ENCODE results near the gene ZBTB16. TPM values are rescaled to one million over a fixed set of nuclear protein-coding genes. Genes with fewer than 3 reads are reported as not detected.

Gene ZBTB16
- total and polyA plus RNA-seq, 4 donors = 21.4 to 224 (median 102) TPM

- Histone ChIP-seq H3K36me3 (ENCODE audit: control insufficient read depth in 4 of 4, insufficient read depth in 4 of 4, low read length in 4 of 4) (no peaks in the 10 kb centered on the region), H3K27me3 (ENCODE audit: control insufficient read depth in 3 of 3, insufficient read depth in 3 of 3, low read length in 2 of 3) (no peaks in the 10 kb centered on the region), H3K9ac (ENCODE audit: insufficient read depth in 1 of 2, low read length in 2 of 2) (peak overlapping the region in 1 of 2 donors; percentile 38), H3K4me1 (ENCODE audit: control insufficient read depth in 5 of 5, insufficient read depth in 5 of 5, low read length in 5 of 5) (peaks cover 0 to 10% (median 3%) of the 10 kb centered on the region in 5 donors), H3K4me3 (no peak overlapping the region), H3K9me3 (ENCODE audit: control insufficient read depth in 4 of 4, insufficient read depth in 3 of 4, low read length in 3 of 4) (no peaks in the 10 kb centered on the region), H3K27ac (ENCODE audit: low read depth in 1 of 2, low read length in 1 of 2) (peak overlapping the region; percentile 21 to 74)
- 6 to 7% methylated on average over 36 to 37 of the region's 37 CpGs for WGBS, 2 donors
- ATAC-seq (ENCODE audit: insufficient read depth, low FRiP score) (peak; percentile 95), DNase-seq (peak; percentile 72 to 81 (median 75))
- peak; percentile 68 for TF ChIP-seq CTCF (IDR thresholded peaks at IDR 0.05; ENCODE audit: control extremely low read depth, extremely low read depth)
These were observed 23.2 kb upstream of the ZBTB16 start for GRCh38 chr11:114036147-114036811.

GRCh38 chr11:114036958-114037357 lies 22.6 kb upstream of the ZBTB16 start:
- Histone ChIP-seq H3K4me1 (ENCODE audit: control insufficient read depth in 5 of 5, insufficient read depth in 5 of 5, low read length in 5 of 5) (peaks cover 0 to 10% (median 3%) of the 10 kb centered on the region in 5 donors), H3K9me3 (ENCODE audit: control insufficient read depth in 4 of 4, insufficient read depth in 3 of 4, low read length in 3 of 4) (no peaks in the 10 kb centered on the region), H3K9ac (ENCODE audit: insufficient read depth in 1 of 2, low read length in 2 of 2) (no peak overlapping the region), H3K36me3 (ENCODE audit: control insufficient read depth in 4 of 4, insufficient read depth in 4 of 4, low read length in 4 of 4) (no peaks in the 10 kb centered on the region), H3K27me3 (ENCODE audit: control insufficient read depth in 3 of 3, insufficient read depth in 3 of 3, low read length in 2 of 3) (no peaks in the 10 kb centered on the region), H3K27ac (ENCODE audit: low read depth in 1 of 2, low read length in 1 of 2) (no peak overlapping the region), H3K4me3 (no peak overlapping the region)
- no peak for TF ChIP-seq CTCF (IDR thresholded peaks at IDR 0.05; ENCODE audit: control extremely low read depth, extremely low read depth)
- 91 to 96% methylated on average over 3 of the region's 3 CpGs for WGBS, 2 donors
- ATAC-seq (ENCODE audit: insufficient read depth, low FRiP score) (no peak), DNase-seq (no peak)

- TF ChIP-seq CTCF (IDR thresholded peaks at IDR 0.05; ENCODE audit: control extremely low read depth, extremely low read depth) = no peak
- H3K27ac ChIP-seq (ENCODE audit: low read depth in 1 of 2, low read length in 1 of 2) = no peak overlapping the region
- no peak overlapping the region for H3K4me3 ChIP-seq
- no peak for DNase-seq
- no peak for ATAC-seq (ENCODE audit: insufficient read depth, low FRiP score)
- no peaks in the 10 kb centered on the region for H3K36me3 ChIP-seq (ENCODE audit: control insufficient read depth in 4 of 4, insufficient read depth in 4 of 4, low read length in 4 of 4)
- no peak overlapping the region for H3K9ac ChIP-seq (ENCODE audit: insufficient read depth in 1 of 2, low read length in 2 of 2)
- H3K9me3 ChIP-seq (ENCODE audit: control insufficient read depth in 4 of 4, insufficient read depth in 3 of 4, low read length in 3 of 4) = no peaks in the 10 kb centered on the region
- H3K4me1 ChIP-seq (ENCODE audit: control insufficient read depth in 5 of 5, insufficient read depth in 5 of 5, low read length in 5 of 5) = peaks cover 0 to 10% (median 3%) of the 10 kb centered on the region in 5 donors
- H3K27me3 ChIP-seq (ENCODE audit: control insufficient read depth in 3 of 3, insufficient read depth in 3 of 3, low read length in 2 of 3) = no peaks in the 10 kb centered on the region
- WGBS, 2 donors = 84 to 88% methylated on average over 3 of the region's 3 CpGs
These were observed 20.0 kb upstream of the ZBTB16 start for GRCh38 chr11:114039551-114039950.
